ENCODE results near the gene PDE4B. TPM values are rescaled to one million over a fixed set of nuclear protein-coding genes. Genes with fewer than 3 reads are reported as not detected.

The PDE4B gene
- total and polyA plus RNA-seq, 7 experiments from 2014 or later, result 43.5 to 99.2 (median 46.7) TPM

DNA sequence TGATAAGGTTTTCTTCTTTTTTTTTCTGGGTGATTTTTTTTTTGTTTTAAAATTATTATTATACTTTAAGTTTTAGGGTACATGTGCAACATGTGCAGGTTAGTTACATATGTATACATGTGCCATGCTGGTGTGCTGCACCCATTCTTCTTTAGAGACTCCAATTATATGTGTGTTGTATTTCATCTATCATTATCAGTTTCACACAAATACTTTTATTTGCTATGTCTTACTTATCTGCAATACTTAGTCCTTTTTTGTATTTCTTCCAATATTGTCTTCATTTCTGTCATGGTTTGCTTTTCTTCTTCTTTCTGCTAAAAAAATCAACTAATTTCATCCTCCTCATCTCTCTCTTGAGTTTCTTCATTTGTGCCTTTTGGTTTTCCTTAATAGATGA is 3.9 kb upstream of the PDE4B start:
- H3K27me3 Mint-ChIP-seq, result peaks cover 15 to 57% (median 24%) of the 10 kb centered on the region in 5 donors
- no peak overlapping the region for H3K27ac Mint-ChIP-seq
- H3K4me3 Mint-ChIP-seq, result no peak overlapping the region
- Histone ChIP-seq H3K27me3 (ENCODE audit: control insufficient read depth in 2 of 2, insufficient read depth in 2 of 2, low read length in 2 of 2) (no peaks in the 10 kb centered on the region), H3K36me3 (ENCODE audit: control insufficient read depth in 2 of 3, insufficient read depth in 3 of 3, low read length in 3 of 3) (no peaks in the 10 kb centered on the region), H3K4me3 (ENCODE audit: low read length) (no peak overlapping the region), H3K4me1 (ENCODE audit: control insufficient read depth in 2 of 2, insufficient read depth in 2 of 2, low read length in 2 of 2) (no peaks in the 10 kb centered on the region), H3K9me3 (ENCODE audit: control insufficient read depth in 2 of 3, low read length in 3 of 3) (no peaks in the 10 kb centered on the region), H3K27ac (ENCODE audit: low read depth, low read length) (no peak overlapping the region)
- no peak for DNase-seq
- CTCF ChIA-PET, result no interaction called here
- no peak for ATAC-seq
- peaks cover 3 to 24% (median 15%) of the 10 kb centered on the region in 11 donors for H3K9me3 Mint-ChIP-seq
- peaks cover 0 to 3% (median 0%) of the 10 kb centered on the region in 7 donors for H3K4me1 Mint-ChIP-seq
- H3K36me3 Mint-ChIP-seq, result peaks cover 0 to 3% (median 0%) of the 10 kb centered on the region in 5 donors
- POLR2A ChIA-PET, result no interaction called here
- intact Hi-C loops (cut with micrococcal nuclease), result no loop called here

DNA sequence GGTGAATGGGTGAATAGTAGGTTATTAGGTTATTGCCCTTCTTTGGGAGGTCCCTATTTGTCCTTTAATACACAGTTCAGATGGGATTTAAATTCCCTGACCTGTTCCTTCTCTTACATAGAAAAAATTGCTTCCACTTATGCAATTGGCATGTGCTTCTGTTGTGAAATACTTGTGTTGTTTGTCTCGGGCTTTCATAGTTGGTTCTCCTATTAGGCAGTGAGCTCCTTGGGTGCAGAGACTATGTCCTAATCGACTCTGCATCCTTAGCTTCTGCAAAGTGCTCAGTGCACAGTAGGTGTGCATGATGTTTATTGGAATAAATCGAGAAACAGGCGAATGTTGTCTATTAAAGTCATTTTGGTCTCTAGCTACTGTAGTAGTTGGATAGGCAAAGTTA is 1.3 kb upstream of the PDE4B start:
- intact Hi-C loops (cut with micrococcal nuclease), result loop anchor here in 1 of 2 donors (5.0 kb wide), 1 partner anchor 41 kb away; no protein-coding TSS in a partner anchor
- H3K36me3 Mint-ChIP-seq, result peaks cover 0 to 6% (median 0%) of the 10 kb centered on the region in 5 donors
- Histone ChIP-seq H3K4me1 (ENCODE audit: control insufficient read depth in 2 of 2, insufficient read depth in 2 of 2, low read length in 2 of 2) (no peaks in the 10 kb centered on the region), H3K27me3 (ENCODE audit: control insufficient read depth in 2 of 2, insufficient read depth in 2 of 2, low read length in 2 of 2) (no peaks in the 10 kb centered on the region), H3K36me3 (ENCODE audit: control insufficient read depth in 2 of 3, insufficient read depth in 3 of 3, low read length in 3 of 3) (no peaks in the 10 kb centered on the region), H3K9me3 (ENCODE audit: control insufficient read depth in 2 of 3, low read length in 3 of 3) (no peaks in the 10 kb centered on the region), H3K4me3 (ENCODE audit: low read length) (no peak overlapping the region), H3K27ac (ENCODE audit: low read depth, low read length) (no peak overlapping the region)
- H3K4me3 Mint-ChIP-seq, result no peak overlapping the region
- ATAC-seq, result peak; percentile 37
- POLR2A ChIA-PET, result no interaction called here
- peaks cover 3 to 24% (median 15%) of the 10 kb centered on the region in 11 donors for H3K9me3 Mint-ChIP-seq
- no peak overlapping the region for H3K27ac Mint-ChIP-seq
- no peak for DNase-seq
- CTCF ChIA-PET, result no interaction called here
- H3K27me3 Mint-ChIP-seq, result peaks cover 34 to 72% (median 42%) of the 10 kb centered on the region in 5 donors
- peaks cover 0 to 4% (median 0%) of the 10 kb centered on the region in 7 donors for H3K4me1 Mint-ChIP-seq

DNA sequence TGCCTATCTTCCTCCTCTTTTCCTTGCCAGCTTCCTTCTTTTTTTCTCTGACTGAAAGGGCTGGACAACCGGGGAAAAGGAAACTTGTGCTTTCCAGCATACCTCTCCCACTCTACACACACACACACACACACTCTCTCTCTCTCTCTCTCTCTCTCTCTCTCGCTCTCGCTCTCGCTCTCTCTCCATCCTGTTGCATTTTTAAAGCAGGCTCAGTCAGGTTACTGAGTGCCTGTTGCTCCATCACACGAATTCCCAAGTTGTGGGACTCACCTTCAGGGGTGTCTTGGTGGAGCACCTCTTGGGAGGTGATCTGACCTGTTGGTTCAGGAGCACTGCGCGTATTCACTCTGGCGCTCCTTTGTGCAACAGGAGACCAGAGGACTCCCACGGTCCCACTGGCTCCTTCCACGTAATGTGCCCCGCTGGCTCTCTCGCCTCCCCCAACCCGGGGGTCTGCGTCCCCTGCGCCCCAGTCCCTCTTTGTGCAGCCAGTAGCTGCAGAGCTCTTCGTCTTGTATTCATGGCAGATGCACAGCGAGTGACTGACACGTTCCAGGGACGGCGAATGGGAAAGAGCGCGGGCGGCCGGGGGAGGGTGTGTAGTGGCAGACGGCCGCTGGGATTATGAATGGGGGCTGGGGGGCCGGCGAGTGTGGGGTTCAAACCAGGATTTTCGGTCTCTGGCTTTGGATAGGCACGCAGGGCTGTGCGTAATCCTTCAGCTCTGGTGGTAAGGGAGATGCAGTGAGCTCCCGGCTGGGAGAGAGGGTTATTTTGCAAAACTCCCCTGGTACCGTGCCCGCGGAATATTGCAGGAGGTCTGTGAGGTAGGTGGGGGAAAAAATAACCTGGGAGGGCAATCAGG is 660 bp upstream of the PDE4B start:
- no peak for DNase-seq

DNA sequence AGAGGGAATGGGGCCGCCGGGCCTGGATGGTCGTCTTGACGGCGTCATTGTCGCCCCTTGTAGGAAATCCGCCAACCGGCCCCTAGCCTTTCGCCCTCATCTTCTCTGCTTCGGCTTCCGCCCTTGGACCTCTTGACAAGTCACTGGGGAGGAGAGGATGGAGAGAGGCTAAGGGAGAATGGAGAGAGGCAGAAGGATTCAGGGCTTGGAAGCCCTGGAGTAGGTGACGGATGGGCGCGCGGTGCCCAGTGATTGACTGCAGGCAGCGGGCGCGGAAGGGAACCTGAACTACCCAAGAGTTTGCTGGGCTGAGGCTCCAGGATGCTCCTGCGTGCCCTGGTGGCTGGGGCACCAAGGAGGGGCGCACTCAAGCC is 651 bp downstream of the PDE4B start:
- Histone ChIP-seq H3K9me3 (ENCODE audit: control insufficient read depth in 2 of 3, low read length in 3 of 3) (no peaks in the 10 kb centered on the region), H3K36me3 (ENCODE audit: control insufficient read depth in 2 of 3, insufficient read depth in 3 of 3, low read length in 3 of 3) (no peaks in the 10 kb centered on the region), H3K27ac (ENCODE audit: low read depth, low read length) (no peak overlapping the region), H3K4me3 (ENCODE audit: low read length) (no peak overlapping the region), H3K4me1 (ENCODE audit: control insufficient read depth in 2 of 2, insufficient read depth in 2 of 2, low read length in 2 of 2) (no peaks in the 10 kb centered on the region), H3K27me3 (ENCODE audit: control insufficient read depth in 2 of 2, insufficient read depth in 2 of 2, low read length in 2 of 2) (no peaks in the 10 kb centered on the region)
- Mint-ChIP-seq H3K27ac (no peak overlapping the region), H3K4me1 (peaks cover 0 to 4% (median 0%) of the 10 kb centered on the region in 7 donors), H3K9me3 (peaks cover 3 to 20% (median 15%) of the 10 kb centered on the region in 11 donors), H3K36me3 (peaks cover 0 to 6% (median 0%) of the 10 kb centered on the region in 5 donors), H3K4me3 (peak overlapping the region in 1 of 10 donors; percentile 38), H3K27me3 (peaks cover 34 to 72% (median 39%) of the 10 kb centered on the region in 5 donors)
- intact Hi-C loops (cut with micrococcal nuclease), result loop anchor here in 1 of 2 donors (5.0 kb wide), 1 partner anchor 39 kb away; no protein-coding TSS in a partner anchor
- no peak for ATAC-seq
- ChIA-PET CTCF (no interaction called here), POLR2A (no interaction called here)
- DNase-seq, result no peak

More for the DNA sequence above, 660 bp upstream of the PDE4B start:
- Mint-ChIP-seq H3K27ac (no peak overlapping the region), H3K4me1 (peaks cover 0 to 4% (median 0%) of the 10 kb centered on the region in 7 donors), H3K4me3 (peak overlapping the region in 1 of 10 donors; percentile 62), H3K27me3 (peaks cover 34 to 72% (median 42%) of the 10 kb centered on the region in 5 donors), H3K9me3 (peaks cover 3 to 24% (median 15%) of the 10 kb centered on the region in 11 donors), H3K36me3 (peaks cover 0 to 6% (median 0%) of the 10 kb centered on the region in 5 donors)
- ChIA-PET POLR2A (no interaction called here), CTCF (no interaction called here)
- intact Hi-C loops (cut with micrococcal nuclease), result loop anchor here in 1 of 2 donors (5.0 kb wide), 1 partner anchor 40 kb away; no protein-coding TSS in a partner anchor
- Histone ChIP-seq H3K4me1 (ENCODE audit: control insufficient read depth in 2 of 2, insufficient read depth in 2 of 2, low read length in 2 of 2) (no peaks in the 10 kb centered on the region), H3K27me3 (ENCODE audit: control insufficient read depth in 2 of 2, insufficient read depth in 2 of 2, low read length in 2 of 2) (no peaks in the 10 kb centered on the region), H3K27ac (ENCODE audit: low read depth, low read length) (no peak overlapping the region), H3K4me3 (ENCODE audit: low read length) (no peak overlapping the region), H3K9me3 (ENCODE audit: control insufficient read depth in 2 of 3, low read length in 3 of 3) (no peaks in the 10 kb centered on the region), H3K36me3 (ENCODE audit: control insufficient read depth in 2 of 3, insufficient read depth in 3 of 3, low read length in 3 of 3) (no peaks in the 10 kb centered on the region)
- ATAC-seq, result peak; percentile 24

DNA sequence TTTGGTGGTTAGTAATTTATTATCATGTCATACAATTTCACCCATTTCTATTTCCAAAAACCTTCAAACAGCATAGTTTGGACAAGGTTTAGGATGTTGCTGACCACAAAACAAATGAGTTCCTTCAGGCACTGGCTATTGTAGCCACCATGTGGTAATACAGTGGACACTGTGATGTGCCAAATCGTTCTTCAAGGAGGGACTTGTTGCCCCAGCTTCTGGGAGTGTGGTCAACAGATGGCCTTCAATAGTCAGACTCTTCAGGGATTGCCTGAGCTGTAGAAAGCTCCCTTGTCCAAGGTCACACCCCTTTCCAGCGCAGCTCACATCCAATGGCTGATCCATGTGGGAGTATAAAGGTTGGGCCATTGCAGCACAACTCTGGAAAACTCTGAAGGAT is 2.6 kb downstream of the PDE4B start:
- POLR2A ChIA-PET, result no interaction called here
- H3K27me3 Mint-ChIP-seq, result peaks cover 34 to 69% (median 47%) of the 10 kb centered on the region in 5 donors
- no peak overlapping the region for H3K27ac Mint-ChIP-seq
- no peaks in the 10 kb centered on the region for H3K4me1 ChIP-seq (ENCODE audit: control insufficient read depth in 2 of 2, insufficient read depth in 2 of 2, low read length in 2 of 2)
- ATAC-seq, result no peak
- DNase-seq, result no peak
- H3K36me3 ChIP-seq (ENCODE audit: control insufficient read depth in 2 of 3, insufficient read depth in 3 of 3, low read length in 3 of 3), result no peaks in the 10 kb centered on the region
- peaks cover 0 to 4% (median 0%) of the 10 kb centered on the region in 5 donors for H3K36me3 Mint-ChIP-seq
- no peak overlapping the region for H3K27ac ChIP-seq (ENCODE audit: low read depth, low read length)
- CTCF ChIA-PET, result no interaction called here
- peaks cover 0 to 4% (median 0%) of the 10 kb centered on the region in 7 donors for H3K4me1 Mint-ChIP-seq
- intact Hi-C loops (cut with micrococcal nuclease), result no loop called here
- no peak overlapping the region for H3K4me3 Mint-ChIP-seq
- peaks cover 0 to 10% (median 2%) of the 10 kb centered on the region in 11 donors for H3K9me3 Mint-ChIP-seq
- H3K4me3 ChIP-seq (ENCODE audit: low read length), result no peak overlapping the region
- no peaks in the 10 kb centered on the region for H3K27me3 ChIP-seq (ENCODE audit: control insufficient read depth in 2 of 2, insufficient read depth in 2 of 2, low read length in 2 of 2)
- H3K9me3 ChIP-seq (ENCODE audit: control insufficient read depth in 2 of 3, low read length in 3 of 3), result no peaks in the 10 kb centered on the region

DNA sequence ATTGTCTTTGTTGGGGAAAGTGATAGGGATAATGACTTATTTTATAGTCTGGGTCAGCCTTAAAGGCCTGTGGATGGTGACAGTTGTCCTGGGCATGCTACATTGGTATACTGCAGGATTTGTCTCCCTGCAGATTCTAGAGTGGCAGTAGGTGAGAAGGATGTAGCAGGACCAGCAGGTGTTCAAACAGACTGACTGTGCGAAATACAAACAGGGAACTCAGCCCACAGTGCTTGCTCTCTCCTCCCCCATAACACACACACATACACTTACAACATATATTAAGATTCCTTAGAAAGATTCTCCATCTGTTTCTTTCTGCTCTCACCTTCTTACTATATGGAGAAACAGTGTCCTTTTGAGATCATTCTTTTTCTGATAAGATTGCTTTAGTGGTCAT is 6.9 kb downstream of the PDE4B start:
- H3K9me3 ChIP-seq (ENCODE audit: control insufficient read depth in 2 of 3, low read length in 3 of 3), result no peaks in the 10 kb centered on the region
- H3K36me3 ChIP-seq (ENCODE audit: control insufficient read depth in 2 of 3, insufficient read depth in 3 of 3, low read length in 3 of 3), result no peaks in the 10 kb centered on the region
- Mint-ChIP-seq H3K27ac (no peak overlapping the region), H3K9me3 (peaks cover 0 to 1% (median 0%) of the 10 kb centered on the region in 11 donors), H3K4me3 (no peak overlapping the region), H3K4me1 (no peaks in the 10 kb centered on the region), H3K36me3 (peaks cover 0 to 3% (median 0%) of the 10 kb centered on the region in 5 donors), H3K27me3 (peaks cover 10 to 58% (median 25%) of the 10 kb centered on the region in 5 donors)
- ChIA-PET POLR2A (no interaction called here), CTCF (no interaction called here)
- no peak overlapping the region for H3K4me3 ChIP-seq (ENCODE audit: low read length)
- H3K27me3 ChIP-seq (ENCODE audit: control insufficient read depth in 2 of 2, insufficient read depth in 2 of 2, low read length in 2 of 2), result peaks cover 0 to 3% of the 10 kb centered on the region in 2 donors
- intact Hi-C loops (cut with micrococcal nuclease), result no loop called here
- no peak for ATAC-seq
- DNase-seq, result no peak
- no peaks in the 10 kb centered on the region for H3K4me1 ChIP-seq (ENCODE audit: control insufficient read depth in 2 of 2, insufficient read depth in 2 of 2, low read length in 2 of 2)
- H3K27ac ChIP-seq (ENCODE audit: low read depth, low read length), result no peak overlapping the region
